ENCODE data around the gene LSAMP.

GRCh38 chr3:116392291-116392690 lies 53.0 kb downstream of the LSAMP start:
- TF ChIP-seq, protein P1, sequence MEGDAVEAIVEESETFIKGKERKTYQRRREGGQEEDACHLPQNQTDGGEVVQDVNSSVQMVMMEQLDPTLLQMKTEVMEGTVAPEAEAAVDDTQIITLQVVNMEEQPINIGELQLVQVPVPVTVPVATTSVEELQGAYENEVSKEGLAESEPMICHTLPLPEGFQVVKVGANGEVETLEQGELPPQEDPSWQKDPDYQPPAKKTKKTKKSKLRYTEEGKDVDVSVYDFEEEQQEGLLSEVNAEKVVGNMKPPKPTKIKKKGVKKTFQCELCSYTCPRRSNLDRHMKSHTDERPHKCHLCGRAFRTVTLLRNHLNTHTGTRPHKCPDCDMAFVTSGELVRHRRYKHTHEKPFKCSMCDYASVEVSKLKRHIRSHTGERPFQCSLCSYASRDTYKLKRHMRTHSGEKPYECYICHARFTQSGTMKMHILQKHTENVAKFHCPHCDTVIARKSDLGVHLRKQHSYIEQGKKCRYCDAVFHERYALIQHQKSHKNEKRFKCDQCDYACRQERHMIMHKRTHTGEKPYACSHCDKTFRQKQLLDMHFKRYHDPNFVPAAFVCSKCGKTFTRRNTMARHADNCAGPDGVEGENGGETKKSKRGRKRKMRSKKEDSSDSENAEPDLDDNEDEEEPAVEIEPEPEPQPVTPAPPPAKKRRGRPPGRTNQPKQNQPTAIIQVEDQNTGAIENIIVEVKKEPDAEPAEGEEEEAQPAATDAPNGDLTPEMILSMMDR (IDR thresholded peaks at IDR 0.05; ENCODE audit: insufficient read depth, low read depth, low read length): no peak
- TF ChIP-seq EZH2 (IDR thresholded peaks at IDR 0.05; ENCODE audit: insufficient read depth, low read length): no peak

All from astrocyte (in vitro differentiated cells and primary cell).